HG03354 (cell line): ENCODE measurements around the gene TINCR.

Experiments
- ATAC-seq: cut with Tn5 transposase; IDR thresholded peaks from one replicate; pipeline ENCODE4 v1.9.1; 2021; ENCODE audit warnings: mild to moderate bottlenecking; ENCODE audit not compliant: unreplicated experiment, poor library complexity, severe bottlenecking

The TINCR gene

GRCh38 chr19:5524081-5524480 is 43.7 kb downstream of the TINCR start:
- no peak for ATAC-seq

- ATAC-seq = no peak
Observed at GRCh38 chr19:5522106-5522505, 45.6 kb downstream of the TINCR start.

GRCh38 chr19:5520501-5520900 is 47.3 kb downstream of the TINCR start:
- no peak for ATAC-seq

GRCh38 chr19:5519076-5519475 is 48.7 kb downstream of the TINCR start:
- ATAC-seq = no peak

- ATAC-seq = no peak
Observed at GRCh38 chr19:5515737-5516136, 52.0 kb downstream of the TINCR start.

- ATAC-seq = no peak
Observed at GRCh38 chr19:5514001-5514400, 53.8 kb downstream of the TINCR start.

- ATAC-seq = no peak
Observed at GRCh38 chr19:5512715-5513114, 55.0 kb downstream of the TINCR start.
